ENCODE results near the gene MT1X. TPM values are rescaled to one million over a fixed set of nuclear protein-coding genes. Genes with fewer than 3 reads are reported as not detected.

The MT1X gene
- total RNA-seq, 1 experiment from 2014 or later = 29.2 TPM

- no peak for DNase-seq (ENCODE audit: low spot score)
These were observed 3.1 kb upstream of the MT1X start for GRCh38 chr16:56679078-56679730.

- no peak for DNase-seq (ENCODE audit: low spot score)
These were observed 2.5 kb upstream of the MT1X start for GRCh38 chr16:56679818-56680217.

GRCh38 chr16:56682703-56683397 lies 580 bp downstream of the MT1X start:
- no peak for DNase-seq (ENCODE audit: low spot score)

GRCh38 chr16:56683424-56684172 lies 1.3 kb downstream of the MT1X start:
- DNase-seq (ENCODE audit: low spot score) = no peak

- DNase-seq (ENCODE audit: low spot score) = no peak
These were observed 2.1 kb downstream of the MT1X start for GRCh38 chr16:56684256-56684925.

GRCh38 chr16:56684926-56685590 lies 2.8 kb downstream of the MT1X start:
- no peak for DNase-seq (ENCODE audit: low spot score)

- no peak for DNase-seq (ENCODE audit: low spot score)
These were observed 4.5 kb downstream of the MT1X start for GRCh38 chr16:56686758-56687157.

GRCh38 chr16:56688762-56689161 lies 6.5 kb downstream of the MT1X start:
- no peak for DNase-seq (ENCODE audit: low spot score)

GRCh38 chr16:56689171-56689570 lies 6.9 kb downstream of the MT1X start:
- no peak for DNase-seq (ENCODE audit: low spot score)

GRCh38 chr16:56690420-56691122 lies 8.3 kb downstream of the MT1X start:
- DNase-seq (ENCODE audit: low spot score) = no peak

- DNase-seq (ENCODE audit: low spot score) = peak; percentile 25
These were observed 9.6 kb downstream of the MT1X start for GRCh38 chr16:56691885-56692284.

GRCh38 chr16:56695246-56695645 lies 13.0 kb downstream of the MT1X start:
- DNase-seq (ENCODE audit: low spot score) = no peak

GRCh38 chr16:56697456-56698155 lies 15.3 kb downstream of the MT1X start:
- no peak for DNase-seq (ENCODE audit: low spot score)

- DNase-seq (ENCODE audit: low spot score) = no peak
These were observed 17.9 kb downstream of the MT1X start for GRCh38 chr16:56700195-56700594.

GRCh38 chr16:56700631-56701030 lies 18.4 kb downstream of the MT1X start:
- DNase-seq (ENCODE audit: low spot score) = no peak

- no peak for DNase-seq (ENCODE audit: low spot score)
These were observed 19.3 kb downstream of the MT1X start for GRCh38 chr16:56701534-56701933.

- DNase-seq (ENCODE audit: low spot score) = no peak
These were observed 20.6 kb downstream of the MT1X start for GRCh38 chr16:56702836-56703235.

GRCh38 chr16:56708525-56709442 lies 26.5 kb downstream of the MT1X start:
- no peak for DNase-seq (ENCODE audit: low spot score)

GRCh38 chr16:56709443-56710040 lies 27.3 kb downstream of the MT1X start:
- no peak for DNase-seq (ENCODE audit: low spot score)

Measured in HT-29 (cell line).